ENCODE results near the gene SELENOM.

The SELENOM gene

DNA sequence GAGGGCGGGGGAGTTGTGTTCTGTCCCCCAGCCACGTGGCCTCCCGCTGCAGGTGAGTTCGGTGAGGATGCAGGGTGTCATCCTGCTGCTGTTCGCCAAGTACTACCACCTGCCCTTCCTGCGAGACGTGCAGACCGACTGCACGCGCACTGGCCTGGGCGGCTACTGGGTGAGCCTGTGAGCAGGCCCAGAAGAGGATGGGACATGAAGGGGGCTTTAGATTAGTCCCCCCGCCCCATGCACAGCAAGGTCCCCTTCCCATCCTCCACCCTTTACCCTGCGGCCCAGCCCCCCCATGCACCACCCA, 19.5 kb upstream of the SELENOM start:
- Mint-ChIP-seq H3K36me3 (ENCODE audit: insufficient read depth) (peaks cover 4% of the 10 kb centered on the region), H3K27me3 (peaks cover 14% of the 10 kb centered on the region), H3K4me1 (peaks cover 5% of the 10 kb centered on the region), H3K4me3 (no peak overlapping the region), H3K9me3 (no peaks in the 10 kb centered on the region), H3K27ac (ENCODE audit: low read depth) (no peak overlapping the region)
- ATAC-seq (replicated peaks; ENCODE audit: extremely low read depth, poor library complexity, severe bottlenecking) = no peak
- DNase-seq (ENCODE audit: low spot score in 2 of 2) = no peak

DNA sequence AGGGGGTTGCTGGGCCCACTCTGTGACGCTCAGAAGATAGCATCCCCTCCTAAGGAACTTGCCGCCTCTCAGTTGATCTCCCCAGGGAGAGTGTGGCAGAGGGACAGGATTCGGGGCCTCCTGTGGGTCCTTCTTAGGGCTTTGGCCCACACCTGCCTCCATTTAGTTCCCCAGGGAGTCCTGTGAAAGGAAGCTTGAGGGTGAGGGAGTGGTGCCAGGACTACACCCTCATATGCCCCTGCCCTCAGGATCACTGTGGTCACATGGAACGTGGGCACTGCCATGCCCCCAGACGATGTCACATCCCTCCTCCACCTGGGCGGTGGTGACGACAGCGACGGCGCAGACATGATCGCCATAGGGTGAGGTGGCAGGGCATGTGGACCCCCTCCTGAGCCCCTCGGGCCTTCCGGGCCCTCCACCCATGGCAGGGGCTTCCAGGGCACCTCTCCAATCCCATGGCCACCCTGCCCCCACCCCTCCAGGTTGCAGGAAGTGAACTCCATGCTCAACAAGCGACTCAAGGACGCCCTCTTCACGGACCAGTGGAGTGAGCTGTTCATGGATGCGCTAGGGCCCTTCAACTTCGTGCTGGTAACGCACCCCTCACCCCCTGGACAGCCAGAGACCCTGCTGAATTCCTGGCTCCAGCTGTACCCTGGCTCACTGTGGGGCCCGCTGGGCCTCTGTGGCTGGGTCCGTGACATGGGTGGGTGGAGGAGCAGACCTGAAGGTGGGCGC, 18.9 kb upstream of the SELENOM start:
- no peaks in the 10 kb centered on the region for H3K9me3 Mint-ChIP-seq
- DNase-seq (ENCODE audit: low spot score in 2 of 2) (no peak), ATAC-seq (replicated peaks; ENCODE audit: extremely low read depth, poor library complexity, severe bottlenecking) (no peak)
- peaks cover 5% of the 10 kb centered on the region for H3K4me1 Mint-ChIP-seq
- no peak overlapping the region for H3K27ac Mint-ChIP-seq (ENCODE audit: low read depth)
- peaks cover 14% of the 10 kb centered on the region for H3K27me3 Mint-ChIP-seq
- no peak overlapping the region for H3K4me3 Mint-ChIP-seq
- peaks cover 4% of the 10 kb centered on the region for H3K36me3 Mint-ChIP-seq (ENCODE audit: insufficient read depth)

DNA sequence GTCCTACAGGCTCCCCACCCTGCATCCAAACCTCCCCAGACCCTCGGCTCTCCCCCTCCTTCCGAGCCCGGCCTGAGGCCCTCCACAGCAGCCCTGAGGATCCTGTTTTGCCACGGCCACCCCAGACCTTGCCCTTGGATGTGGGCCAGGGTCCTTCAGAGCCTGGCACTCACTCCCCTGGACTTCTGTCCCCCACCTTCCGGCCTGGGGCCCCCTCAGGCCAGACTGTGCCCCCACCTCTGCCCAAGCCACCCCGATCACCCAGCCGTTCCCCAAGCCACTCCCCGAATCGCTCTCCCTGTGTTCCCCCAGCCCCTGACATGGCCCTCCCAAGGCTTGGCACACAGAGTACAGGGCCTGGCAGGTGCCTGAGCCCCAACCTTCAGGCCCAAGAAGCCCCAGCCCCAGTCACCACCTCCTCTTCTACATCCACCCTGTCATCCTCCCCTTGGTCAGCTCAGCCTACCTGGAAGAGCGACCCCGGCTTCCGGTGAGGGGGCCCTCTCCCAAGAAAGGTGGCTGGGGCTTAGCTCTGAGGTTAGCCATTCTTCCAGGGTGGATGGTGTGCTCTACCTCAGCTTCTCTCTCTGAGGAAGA, 18.3 kb upstream of the SELENOM start:
- Mint-ChIP-seq H3K4me3 (no peak overlapping the region), H3K27me3 (peaks cover 14% of the 10 kb centered on the region), H3K36me3 (ENCODE audit: insufficient read depth) (peaks cover 4% of the 10 kb centered on the region), H3K9me3 (no peaks in the 10 kb centered on the region), H3K4me1 (peaks cover 5% of the 10 kb centered on the region), H3K27ac (ENCODE audit: low read depth) (no peak overlapping the region)
- DNase-seq (ENCODE audit: low spot score in 2 of 2) (no peak), ATAC-seq (replicated peaks; ENCODE audit: extremely low read depth, poor library complexity, severe bottlenecking) (no peak)

DNA sequence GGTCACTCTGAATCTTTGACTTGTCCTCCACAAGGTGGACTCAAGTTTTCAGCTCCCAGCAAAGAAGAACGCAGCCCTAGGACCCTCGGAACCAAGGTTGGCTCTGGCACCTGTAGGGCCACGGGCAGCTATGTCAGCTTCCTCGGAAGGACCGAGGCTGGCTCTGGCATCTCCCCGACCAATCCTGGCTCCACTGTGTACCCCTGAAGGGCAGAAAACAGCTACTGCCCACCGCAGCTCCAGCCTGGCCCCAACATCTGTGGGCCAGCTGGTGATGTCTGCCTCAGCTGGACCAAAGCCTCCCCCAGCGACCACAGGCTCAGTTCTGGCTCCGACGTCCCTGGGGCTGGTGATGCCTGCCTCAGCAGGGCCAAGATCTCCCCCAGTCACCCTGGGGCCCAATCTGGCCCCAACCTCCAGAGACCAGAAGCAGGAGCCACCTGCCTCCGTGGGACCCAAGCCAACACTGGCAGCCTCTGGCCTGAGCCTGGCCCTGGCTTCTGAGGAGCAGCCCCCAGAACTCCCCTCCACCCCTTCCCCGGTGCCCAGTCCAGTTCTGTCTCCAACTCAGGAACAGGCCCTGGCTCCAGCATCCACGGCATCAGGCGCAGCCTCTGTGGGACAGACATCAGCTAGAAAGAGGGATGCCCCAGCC, 17.6 kb upstream of the SELENOM start:
- Mint-ChIP-seq H3K27me3 (peaks cover 14% of the 10 kb centered on the region), H3K36me3 (ENCODE audit: insufficient read depth) (peaks cover 4% of the 10 kb centered on the region), H3K9me3 (no peaks in the 10 kb centered on the region), H3K27ac (ENCODE audit: low read depth) (no peak overlapping the region), H3K4me3 (no peak overlapping the region), H3K4me1 (peaks cover 5% of the 10 kb centered on the region)
- ATAC-seq (replicated peaks; ENCODE audit: extremely low read depth, poor library complexity, severe bottlenecking) (no peak), DNase-seq (ENCODE audit: low spot score in 2 of 2) (no peak)

DNA sequence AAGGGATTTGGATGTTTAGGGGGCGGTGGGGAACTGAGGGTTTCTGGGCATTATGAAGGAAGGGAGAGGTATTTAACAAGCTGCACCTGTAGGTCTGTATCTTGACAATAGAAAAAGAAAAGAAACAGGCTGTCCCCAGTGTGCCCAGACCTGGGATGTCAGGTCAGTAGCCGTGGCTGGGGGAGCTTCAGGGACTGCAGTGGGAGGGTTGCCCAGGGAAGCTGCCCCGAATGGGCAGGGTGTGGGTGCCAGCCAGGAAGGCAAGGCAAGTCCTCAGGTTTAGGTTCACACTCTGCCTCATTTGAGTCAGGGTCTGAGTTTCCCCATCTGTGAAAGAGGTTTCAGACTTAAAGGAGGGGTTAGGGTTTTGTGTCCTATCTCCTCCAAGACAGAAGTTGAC, 16.9 kb upstream of the SELENOM start:
- Mint-ChIP-seq H3K27me3 (peaks cover 14% of the 10 kb centered on the region), H3K4me1 (peaks cover 5% of the 10 kb centered on the region), H3K36me3 (ENCODE audit: insufficient read depth) (peaks cover 4% of the 10 kb centered on the region), H3K9me3 (no peaks in the 10 kb centered on the region), H3K4me3 (no peak overlapping the region), H3K27ac (ENCODE audit: low read depth) (no peak overlapping the region)
- no peak for DNase-seq (ENCODE audit: low spot score in 2 of 2)
- ATAC-seq (replicated peaks; ENCODE audit: extremely low read depth, poor library complexity, severe bottlenecking) = no peak

GRCh38 chr22:31123292-31123602, 15.9 kb upstream of the SELENOM start:
- no peak for ATAC-seq (replicated peaks; ENCODE audit: extremely low read depth, poor library complexity, severe bottlenecking)
- Mint-ChIP-seq H3K4me1 (peaks cover 5% of the 10 kb centered on the region), H3K36me3 (ENCODE audit: insufficient read depth) (peaks cover 4% of the 10 kb centered on the region), H3K27ac (ENCODE audit: low read depth) (no peak overlapping the region), H3K27me3 (peaks cover 14% of the 10 kb centered on the region), H3K4me3 (no peak overlapping the region), H3K9me3 (no peaks in the 10 kb centered on the region)
- DNase-seq (ENCODE audit: low spot score in 2 of 2) = no peak

- no peak for DNase-seq (ENCODE audit: low spot score in 2 of 2)
- Mint-ChIP-seq H3K36me3 (ENCODE audit: insufficient read depth) (peaks cover 4% of the 10 kb centered on the region), H3K4me3 (no peak within 1 kb of the TSS), H3K27me3 (peaks cover 8% of the 10 kb centered on the region), H3K27ac (ENCODE audit: low read depth) (no peak within 1 kb of the TSS), H3K9me3 (no peaks in the 10 kb centered on the region), H3K4me1 (peaks cover 5% of the 10 kb centered on the region)
- ATAC-seq (replicated peaks; ENCODE audit: extremely low read depth, poor library complexity, severe bottlenecking) = no peak
Observed at GRCh38 chr22:31122532-31123291, 15.3 kb upstream of the SELENOM start, which contains the start of gene INPP5J. Gene INPP5J, plus strand, starts transcription at chr22:31122966. Its CDS starts 49 bp downstream, at chr22:31123015.

GRCh38 chr22:31122196-31122531, 14.8 kb upstream of the SELENOM start:
- peaks cover 2% of the 10 kb centered on the region for H3K4me1 Mint-ChIP-seq
- no peak overlapping the region for H3K27ac Mint-ChIP-seq (ENCODE audit: low read depth)
- peaks cover 4% of the 10 kb centered on the region for H3K36me3 Mint-ChIP-seq (ENCODE audit: insufficient read depth)
- H3K4me3 Mint-ChIP-seq = no peak overlapping the region
- ATAC-seq (replicated peaks; ENCODE audit: extremely low read depth, poor library complexity, severe bottlenecking) (no peak), DNase-seq (ENCODE audit: low spot score in 2 of 2) (no peak)
- H3K9me3 Mint-ChIP-seq = no peaks in the 10 kb centered on the region
- peaks cover 3% of the 10 kb centered on the region for H3K27me3 Mint-ChIP-seq

- H3K27ac Mint-ChIP-seq (ENCODE audit: low read depth) = no peak overlapping the region
- H3K4me1 Mint-ChIP-seq = no peaks in the 10 kb centered on the region
- no peak overlapping the region for H3K4me3 Mint-ChIP-seq
- H3K36me3 Mint-ChIP-seq (ENCODE audit: insufficient read depth) = peaks cover 4% of the 10 kb centered on the region
- ATAC-seq (replicated peaks; ENCODE audit: extremely low read depth, poor library complexity, severe bottlenecking) = no peak
- no peaks in the 10 kb centered on the region for H3K27me3 Mint-ChIP-seq
- no peaks in the 10 kb centered on the region for H3K9me3 Mint-ChIP-seq
- no peak for DNase-seq (ENCODE audit: low spot score in 2 of 2)
Observed at GRCh38 chr22:31121403-31121802, 14.0 kb upstream of the SELENOM start.

- ATAC-seq (replicated peaks; ENCODE audit: extremely low read depth, poor library complexity, severe bottlenecking) (no peak), DNase-seq (ENCODE audit: low spot score in 2 of 2) (no peak)
- Mint-ChIP-seq H3K27ac (ENCODE audit: low read depth) (no peak overlapping the region), H3K27me3 (no peaks in the 10 kb centered on the region), H3K4me3 (no peak overlapping the region), H3K36me3 (ENCODE audit: insufficient read depth) (peaks cover 4% of the 10 kb centered on the region), H3K4me1 (no peaks in the 10 kb centered on the region), H3K9me3 (no peaks in the 10 kb centered on the region)
Observed at GRCh38 chr22:31120642-31121041, 13.3 kb upstream of the SELENOM start.

GRCh38 chr22:31120230-31120629, 12.9 kb upstream of the SELENOM start:
- Mint-ChIP-seq H3K27me3 (no peaks in the 10 kb centered on the region), H3K4me1 (no peaks in the 10 kb centered on the region), H3K27ac (ENCODE audit: low read depth) (peak overlapping the region; percentile 42), H3K4me3 (no peak overlapping the region), H3K9me3 (no peaks in the 10 kb centered on the region), H3K36me3 (ENCODE audit: insufficient read depth) (peaks cover 2% of the 10 kb centered on the region)
- DNase-seq (ENCODE audit: low spot score in 2 of 2) = no peak
- ATAC-seq (replicated peaks; ENCODE audit: extremely low read depth, poor library complexity, severe bottlenecking) = no peak

- no peak for ATAC-seq (replicated peaks; ENCODE audit: extremely low read depth, poor library complexity, severe bottlenecking)
- H3K4me3 Mint-ChIP-seq = no peak overlapping the region
- peaks cover 2% of the 10 kb centered on the region for H3K36me3 Mint-ChIP-seq (ENCODE audit: insufficient read depth)
- H3K4me1 Mint-ChIP-seq = no peaks in the 10 kb centered on the region
- no peak for DNase-seq (ENCODE audit: low spot score in 2 of 2)
- H3K27me3 Mint-ChIP-seq = no peaks in the 10 kb centered on the region
- no peaks in the 10 kb centered on the region for H3K9me3 Mint-ChIP-seq
- H3K27ac Mint-ChIP-seq (ENCODE audit: low read depth) = no peak overlapping the region
Observed at GRCh38 chr22:31119026-31119717, 11.8 kb upstream of the SELENOM start.
